Measurements from ENCODE around the gene NPHP4. TPM values are rescaled to one million over a fixed set of nuclear protein-coding genes. Genes with fewer than 3 reads are reported as not detected.

NPHP4 gene
- total and polyA plus RNA-seq, 2 donors (not counting 3 experiments of a cell fraction or from before 2014, with no cell fraction given), result 4.4 to 11.7 TPM

DNA sequence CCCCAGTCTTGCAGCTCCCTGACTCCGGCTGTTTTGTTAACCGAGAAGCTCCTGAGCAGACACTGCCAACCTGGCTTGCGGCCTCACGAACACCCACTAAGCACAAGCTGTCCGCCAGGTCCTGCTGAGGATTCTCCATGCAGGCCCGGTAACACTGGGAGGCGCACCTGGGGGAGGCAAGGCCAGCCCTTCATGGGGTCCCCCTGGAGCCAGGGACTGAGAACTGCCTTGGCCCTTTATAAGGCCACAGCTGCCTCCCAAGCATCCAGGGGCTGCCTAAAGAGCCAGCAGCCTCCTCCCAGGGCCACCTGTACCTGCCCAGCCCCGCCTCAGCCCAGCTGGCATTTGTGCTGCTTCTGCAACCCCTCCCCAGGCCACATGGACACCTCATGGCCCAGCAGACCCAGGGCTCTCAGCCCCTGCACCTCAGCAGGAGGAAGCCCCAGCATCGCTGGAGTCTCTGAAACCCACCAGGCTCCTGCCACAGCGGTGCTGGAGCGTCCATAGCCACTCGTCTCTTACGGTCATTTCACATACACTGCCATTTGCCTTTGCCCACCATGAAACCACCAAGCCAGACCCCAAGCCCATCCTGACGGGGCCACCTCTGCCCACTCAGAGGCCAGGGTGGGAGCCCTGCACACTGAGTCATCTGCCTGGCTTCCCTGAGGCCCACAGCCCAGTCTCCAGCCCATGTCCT, 82.5 kb downstream of the NPHP4 start:
- intact Hi-C loops (cut with micrococcal nuclease), result no loop called here
- dilution Hi-C loops (cut with MboI; ENCODE audit: extremely low pct_ligation_motif_present, low sequenced_read_pairs), result no loop called here
- ChIA-PET CTCF (interaction anchor here (2.7 kb wide), 1 partner anchor 395 kb away, joined by 6 read pairs; no protein-coding TSS in a partner anchor), POLR2A (no interaction called here)
- H3K9me3 ChIP-seq (replicated peaks; ENCODE audit: control insufficient read depth, insufficient read depth, low read length), result no peaks in the 10 kb centered on the region
- H3K9me1 ChIP-seq (replicated peaks; ENCODE audit: control insufficient read depth, extremely low read depth, insufficient read depth, low read length), result no peaks in the 10 kb centered on the region
- no peak overlapping the region for H3K27ac ChIP-seq (ENCODE audit: insufficient read depth, low read depth, low read length)
- no TSS peak for BruUV-seq (replicated peaks)
- TF ChIP-seq FOS (IDR thresholded peaks at IDR 0.05; ENCODE audit: borderline replicate concordance, insufficient read depth, low read length), result no peak
- no peak for TF ChIP-seq MYC (IDR thresholded peaks at IDR 0.05; ENCODE audit: low read depth, low read length)
- TF ChIP-seq POLR2A (IDR thresholded peaks at IDR 0.05; ENCODE audit: low read depth, low read length), result no peak
- no peak for TF ChIP-seq CTCF (IDR thresholded peaks at IDR 0.05; ENCODE audit: extremely low read depth in 1 of 2, insufficient read depth in 1 of 2, low read depth in 1 of 2, low read length in 2 of 2)
- TF ChIP-seq MAX (IDR thresholded peaks at IDR 0.05; ENCODE audit: insufficient read depth, insufficient read length), result no peak
- no peak for TF ChIP-seq JUN (IDR thresholded peaks at IDR 0.05; ENCODE audit: borderline replicate concordance, insufficient read depth, insufficient read length, low read depth)
- TF ChIP-seq EZH2 (IDR thresholded peaks at IDR 0.05; ENCODE audit: borderline replicate concordance, low read depth, low read length, severe bottlenecking), result no peak
- TF ChIP-seq GATA2 (IDR thresholded peaks at IDR 0.05; ENCODE audit: insufficient read depth, insufficient read length, low read depth, low read length), result no peak
- no peak for TF ChIP-seq POLR2AphosphoS5 (IDR thresholded peaks at IDR 0.05; ENCODE audit: insufficient read depth, low read depth, low read length)
- no peaks in the 10 kb centered on the region for H3K4me1 ChIP-seq (ENCODE audit: control insufficient read depth, extremely low read depth, insufficient read depth, low read length)
- no peak for FAIRE-seq
- no peaks in the 10 kb centered on the region for H3K79me2 ChIP-seq (ENCODE audit: control insufficient read depth, insufficient read depth, low read length)
- H3K27me3 ChIP-seq (ENCODE audit: control insufficient read depth in 2 of 2, insufficient read depth in 2 of 2, low read length in 2 of 2), result no peaks in the 10 kb centered on the region
- H3K9ac ChIP-seq (replicated peaks; ENCODE audit: extremely low read depth, insufficient read depth, low read length), result no peak overlapping the region
- H3K4me2 ChIP-seq (ENCODE audit: insufficient read depth, low read length), result no peak overlapping the region
- H2AFZ ChIP-seq (ENCODE audit: low read depth, low read length), result no peak overlapping the region
- no peaks in the 10 kb centered on the region for H4K20me1 ChIP-seq (replicated peaks; ENCODE audit: control insufficient read depth, extremely low read depth, insufficient read depth, low read length)
- no peak for DNase-seq (ENCODE audit: low read depth, low spot score)
- no peak overlapping the region for H3K4me3 ChIP-seq (replicated peaks in 1 of 3; ENCODE audit: insufficient read depth in 1 of 3, low read depth in 1 of 3, low read length in 3 of 3)
- no peaks in the 10 kb centered on the region for H3K36me3 ChIP-seq (ENCODE audit: control insufficient read depth in 2 of 2, extremely low read depth in 1 of 2, insufficient read depth in 2 of 2, low read length in 2 of 2)

Measured in endothelial cell of umbilical vein (primary cell).